Uterus (tissue), 4 donors: Measurements from ENCODE around the gene CHMP4B. TPM values are rescaled to one million over a fixed set of nuclear protein-coding genes. Genes with fewer than 3 reads are reported as not detected.

Source experiments
- DNase-seq, 2 donors: peaks; one replicate each; pipeline ENCODE4 v3.0.0-alpha.2; 2019 to 2020
- H3K27ac ChIP-seq, 2 donors: fragments of 200-600 bp; sonication (generic); 1 replicate in 1 of 2; 2 replicates in 1 of 2; pipeline ENCODE4 v1.5.1; 2016 to 2018
- H3K27me3 ChIP-seq, 2 donors: fragments of 200-600 bp; sonication (generic); one replicate each; pipeline ENCODE4 v1.5.1; 2018 to 2019; ENCODE audit warnings: control low read depth in 1 of 2
- H3K36me3 ChIP-seq, 2 donors: fragments of 200-600 bp; sonication (generic); one replicate each; pipeline ENCODE4 v1.5.1; 2019; ENCODE audit warnings: control low read depth in 1 of 2
- H3K4me1 ChIP-seq, 2 donors: fragments of 200-600 bp; sonication (generic); one replicate each; pipeline ENCODE4 v1.5.1; 2018 to 2019; ENCODE audit warnings: control low read depth in 1 of 2
- H3K4me3 ChIP-seq, 2 donors: fragments of 200-600 bp; sonication (generic); 1 replicate in 1 of 2; 2 replicates in 1 of 2; pipeline ENCODE4 v1.5.1; 2018 to 2019; ENCODE audit warnings: mild to moderate bottlenecking in 1 of 2
- H3K9me3 ChIP-seq, 2 donors: fragments of 200-600 bp; sonication (generic); one replicate each; pipeline ENCODE4 v1.5.1; 2019; ENCODE audit warnings: control low read depth in 1 of 2
- POLR2A ChIP-seq, 2 donors: fragments of 450-650 bp; IDR thresholded peaks; one replicate each; pipeline ENCODE4 v1.6.1; 2016; ENCODE audit warnings: antibody characterized with exemption in 2 of 2, mild to moderate bottlenecking in 1 of 2, moderate library complexity in 1 of 2
- intact Hi-C: fragments of 100-400 bp; cut with DNase I; formaldehyde crosslinking; loops from one replicate; pipeline ENCODE4 v1.15.1; 2023; ENCODE audit warnings: low total_unique reads
- total RNA-seq, 4 donors: library from RNA; depleted of rRNA in 3 of 4; stranded (reverse); fragments of >200 nt in 3 of 4; gene quantifications; one replicate each; pipeline versions ENCODE4 v1.1.0 to v1.2.4, GENCODE V29; 2014 to 2023
- TF ChIP-seq, protein P1 (sequence below), 4 experiments: fragments of 200-600 bp in 2 of 4; fragments of 450-650 bp in 2 of 4; sonication (generic) in 2 of 4; IDR thresholded peaks; one replicate each; pipeline ENCODE4 v1.5.1; 2016 to 2019; ENCODE audit warnings: antibody characterized with exemption in 4 of 4, mild to moderate bottlenecking in 2 of 4, moderate library complexity in 1 of 4
- donor health status: DM: yes; HTN: yes; CAD: no.

The CHMP4B gene
- total RNA-seq, 4 donors from 2014 or later, result 48.0 to 73.8 (median 57.9) TPM

GRCh38 chr20:33812908-33813462 lies 1.8 kb downstream of the CHMP4B start:
- Histone ChIP-seq H3K27ac (peak overlapping the region; percentile 90 to 94), H3K27me3 (no peaks in the 10 kb centered on the region), H3K36me3 (no peaks in the 10 kb centered on the region), H3K9me3 (no peaks in the 10 kb centered on the region), H3K4me3 (peak overlapping the region; percentile 58 to 93), H3K4me1 (peaks cover 0 to 3% of the 10 kb centered on the region in 2 donors)
- intact Hi-C loops, result no loop called here
- no peak for DNase-seq
- TF ChIP-seq POLR2A (IDR thresholded peaks at IDR 0.05), result no peak
- TF ChIP-seq, protein P1, sequence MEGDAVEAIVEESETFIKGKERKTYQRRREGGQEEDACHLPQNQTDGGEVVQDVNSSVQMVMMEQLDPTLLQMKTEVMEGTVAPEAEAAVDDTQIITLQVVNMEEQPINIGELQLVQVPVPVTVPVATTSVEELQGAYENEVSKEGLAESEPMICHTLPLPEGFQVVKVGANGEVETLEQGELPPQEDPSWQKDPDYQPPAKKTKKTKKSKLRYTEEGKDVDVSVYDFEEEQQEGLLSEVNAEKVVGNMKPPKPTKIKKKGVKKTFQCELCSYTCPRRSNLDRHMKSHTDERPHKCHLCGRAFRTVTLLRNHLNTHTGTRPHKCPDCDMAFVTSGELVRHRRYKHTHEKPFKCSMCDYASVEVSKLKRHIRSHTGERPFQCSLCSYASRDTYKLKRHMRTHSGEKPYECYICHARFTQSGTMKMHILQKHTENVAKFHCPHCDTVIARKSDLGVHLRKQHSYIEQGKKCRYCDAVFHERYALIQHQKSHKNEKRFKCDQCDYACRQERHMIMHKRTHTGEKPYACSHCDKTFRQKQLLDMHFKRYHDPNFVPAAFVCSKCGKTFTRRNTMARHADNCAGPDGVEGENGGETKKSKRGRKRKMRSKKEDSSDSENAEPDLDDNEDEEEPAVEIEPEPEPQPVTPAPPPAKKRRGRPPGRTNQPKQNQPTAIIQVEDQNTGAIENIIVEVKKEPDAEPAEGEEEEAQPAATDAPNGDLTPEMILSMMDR (IDR thresholded peaks at IDR 0.05), result no peak

- no peak overlapping the region for H3K4me3 ChIP-seq
- no peak for TF ChIP-seq POLR2A (IDR thresholded peaks at IDR 0.05)
- TF ChIP-seq, protein P1 (IDR thresholded peaks at IDR 0.05), result no peak
- H3K36me3 ChIP-seq, result no peaks in the 10 kb centered on the region
- intact Hi-C loops, result no loop called here
- no peaks in the 10 kb centered on the region for H3K27me3 ChIP-seq
- no peak overlapping the region for H3K27ac ChIP-seq
- no peaks in the 10 kb centered on the region for H3K9me3 ChIP-seq
- H3K4me1 ChIP-seq, result peaks cover 0 to 3% of the 10 kb centered on the region in 2 donors
- no peak for DNase-seq
Observed at GRCh38 chr20:33814238-33814712, 3.1 kb downstream of the CHMP4B start.

DNA sequence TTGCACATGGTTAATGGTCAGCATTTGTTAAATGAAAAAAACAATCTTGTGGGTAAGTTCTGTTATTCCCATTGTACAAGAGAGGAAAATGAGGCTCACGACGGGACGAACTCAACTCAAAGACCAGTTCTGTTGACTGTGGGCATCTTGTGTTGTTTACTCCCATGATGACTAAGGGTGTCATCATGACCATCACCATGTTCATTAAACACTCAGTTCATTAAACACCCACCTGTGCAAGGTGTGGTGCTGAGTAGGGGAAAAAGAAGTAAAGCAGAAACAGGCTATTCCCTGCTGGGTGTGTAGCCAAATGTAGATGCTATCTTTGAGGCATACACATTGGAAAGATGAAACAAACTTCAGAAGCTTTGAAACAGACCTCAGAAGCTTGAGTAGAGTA lies 4.5 kb downstream of the CHMP4B start:
- Histone ChIP-seq H3K4me1 (peaks cover 0 to 3% of the 10 kb centered on the region in 2 donors), H3K4me3 (no peak overlapping the region), H3K27me3 (no peaks in the 10 kb centered on the region), H3K9me3 (no peaks in the 10 kb centered on the region), H3K36me3 (no peaks in the 10 kb centered on the region), H3K27ac (no peak overlapping the region)
- TF ChIP-seq, protein P1 (IDR thresholded peaks at IDR 0.05), result no peak
- no peak for TF ChIP-seq POLR2A (IDR thresholded peaks at IDR 0.05)
- intact Hi-C loops, result no loop called here
- no peak for DNase-seq

DNA sequence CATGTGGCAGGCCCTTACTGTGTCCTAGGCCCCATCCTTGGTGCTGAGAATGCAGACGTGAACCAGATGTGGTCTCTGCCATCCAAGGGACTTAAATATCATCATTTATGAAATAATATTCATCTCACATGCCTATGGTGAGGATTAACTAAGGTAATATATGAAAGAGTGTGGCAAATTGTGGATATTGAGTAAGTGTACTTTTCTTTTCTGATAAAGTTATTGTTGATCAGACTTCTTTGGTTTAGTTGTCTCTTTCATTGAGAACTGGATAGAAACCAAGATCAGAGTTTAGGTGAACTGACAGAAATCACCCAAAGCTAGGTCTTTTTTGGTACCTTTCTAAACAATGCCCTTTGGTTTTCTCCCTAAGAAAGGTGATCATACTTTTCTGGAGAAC lies 5.0 kb downstream of the CHMP4B start:
- DNase-seq, result no peak

GRCh38 chr20:33817411-33817810 lies 6.3 kb downstream of the CHMP4B start:
- DNase-seq, result no peak
- TF ChIP-seq, protein P1 (IDR thresholded peaks at IDR 0.05), result no peak
- TF ChIP-seq POLR2A (IDR thresholded peaks at IDR 0.05), result no peak
- no peak overlapping the region for H3K27ac ChIP-seq
- H3K4me1 ChIP-seq, result peaks cover 0 to 3% of the 10 kb centered on the region in 2 donors
- no peaks in the 10 kb centered on the region for H3K27me3 ChIP-seq
- intact Hi-C loops, result no loop called here
- no peak overlapping the region for H3K4me3 ChIP-seq
- no peaks in the 10 kb centered on the region for H3K36me3 ChIP-seq
- no peaks in the 10 kb centered on the region for H3K9me3 ChIP-seq

More for the DNA sequence above, 5.0 kb downstream of the CHMP4B start:
- no peaks in the 10 kb centered on the region for H3K36me3 ChIP-seq
- TF ChIP-seq, protein P1 (IDR thresholded peaks at IDR 0.05), result no peak
- no peak for TF ChIP-seq POLR2A (IDR thresholded peaks at IDR 0.05)
- H3K9me3 ChIP-seq, result no peaks in the 10 kb centered on the region
- no peak overlapping the region for H3K4me3 ChIP-seq
- peaks cover 0 to 3% of the 10 kb centered on the region in 2 donors for H3K4me1 ChIP-seq
- no peaks in the 10 kb centered on the region for H3K27me3 ChIP-seq
- H3K27ac ChIP-seq, result no peak overlapping the region
- intact Hi-C loops, result no loop called here
